Panc1 (cell line): ENCODE measurements around the gene ZNF362.

Source experiments
- CTCF ChIP-seq: fragments of 450-650 bp; IDR thresholded peaks from 2 replicates; pipeline ENCODE4 v1.5.1; 2017; ENCODE audit warnings: mild to moderate bottlenecking
- POLR2AphosphoS5 ChIP-seq: IDR thresholded peaks from 2 replicates; pipeline ENCODE4 v1.6.1; 2012; ENCODE audit warnings: mild to moderate bottlenecking, low read depth, low read length, moderate library complexity
- REST ChIP-seq, 2 experiments: IDR thresholded peaks; 2 replicates each; pipeline ENCODE4 v1.6.1; 2011 to 2012; ENCODE audit warnings: low read depth in 2 of 2, control low read depth in 1 of 2, low read length in 1 of 2, mild to moderate bottlenecking in 1 of 2, moderate library complexity in 1 of 2; ENCODE audit not compliant: insufficient read depth in 1 of 2
- SIN3A ChIP-seq: IDR thresholded peaks from 2 replicates; pipeline ENCODE4 v1.6.1; 2012; ENCODE audit warnings: low read depth, mild to moderate bottlenecking, low read length, moderate library complexity, borderline replicate concordance; ENCODE audit not compliant: insufficient read depth
- TCF7L2 ChIP-seq: IDR thresholded peaks from 2 replicates; pipeline ENCODE4 v1.6.1; 2011; ENCODE audit warnings: mild to moderate bottlenecking, low read depth, low read length, inconsistent platforms

- TF ChIP-seq POLR2AphosphoS5 (no peak), SIN3A (no peak), REST (IDR thresholded peaks at IDR 0.05; ENCODE audit: insufficient read depth in 1 of 2, low read depth in 2 of 2, low read length in 1 of 2) (no peak), CTCF (no peak), TCF7L2 (no peak)
Observed at GRCh38 chr1:33270379-33270778, 14.1 kb downstream of the ZNF362 start.
